ENCODE measurements around the gene LRRC2.

Gene LRRC2

DNA sequence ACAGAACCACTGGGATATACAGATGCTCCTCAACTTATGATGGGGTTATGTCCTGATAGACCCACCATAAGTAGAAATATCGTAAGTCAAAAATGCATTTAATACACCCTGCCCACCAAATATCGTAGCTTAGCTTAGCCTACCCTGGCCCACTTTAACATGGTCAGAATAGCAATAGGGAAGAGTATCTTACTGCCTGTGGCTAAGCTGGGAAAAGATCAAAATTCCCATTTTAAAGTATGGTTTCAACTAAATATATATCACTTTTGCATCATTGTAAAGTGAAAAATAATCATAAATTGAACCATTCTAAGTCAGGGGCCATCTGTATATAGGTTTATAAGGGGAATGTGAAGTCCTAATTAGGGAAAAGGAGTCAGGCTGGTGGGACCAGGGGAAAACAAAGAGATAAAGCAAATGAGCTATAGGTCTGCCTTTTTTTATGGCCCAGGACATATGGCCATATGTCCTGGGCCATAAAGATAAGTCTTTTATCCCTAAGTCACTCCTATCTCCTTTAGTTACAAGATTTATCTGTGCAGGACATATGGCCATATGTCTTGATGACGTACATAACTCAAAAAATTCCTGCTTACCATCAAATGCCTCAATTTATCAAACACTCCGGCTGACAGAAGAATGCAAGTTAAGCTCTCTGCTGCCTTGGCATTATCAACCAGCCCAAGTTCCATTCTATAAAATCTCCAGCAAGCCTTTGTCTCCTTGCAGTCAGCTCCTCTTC, 57.1 kb downstream of the LRRC2 start:
- DNase-seq (ENCODE audit: insufficient read length, low spot score) (no peak), FAIRE-seq (no peak)
- TF ChIP-seq, protein P1, sequence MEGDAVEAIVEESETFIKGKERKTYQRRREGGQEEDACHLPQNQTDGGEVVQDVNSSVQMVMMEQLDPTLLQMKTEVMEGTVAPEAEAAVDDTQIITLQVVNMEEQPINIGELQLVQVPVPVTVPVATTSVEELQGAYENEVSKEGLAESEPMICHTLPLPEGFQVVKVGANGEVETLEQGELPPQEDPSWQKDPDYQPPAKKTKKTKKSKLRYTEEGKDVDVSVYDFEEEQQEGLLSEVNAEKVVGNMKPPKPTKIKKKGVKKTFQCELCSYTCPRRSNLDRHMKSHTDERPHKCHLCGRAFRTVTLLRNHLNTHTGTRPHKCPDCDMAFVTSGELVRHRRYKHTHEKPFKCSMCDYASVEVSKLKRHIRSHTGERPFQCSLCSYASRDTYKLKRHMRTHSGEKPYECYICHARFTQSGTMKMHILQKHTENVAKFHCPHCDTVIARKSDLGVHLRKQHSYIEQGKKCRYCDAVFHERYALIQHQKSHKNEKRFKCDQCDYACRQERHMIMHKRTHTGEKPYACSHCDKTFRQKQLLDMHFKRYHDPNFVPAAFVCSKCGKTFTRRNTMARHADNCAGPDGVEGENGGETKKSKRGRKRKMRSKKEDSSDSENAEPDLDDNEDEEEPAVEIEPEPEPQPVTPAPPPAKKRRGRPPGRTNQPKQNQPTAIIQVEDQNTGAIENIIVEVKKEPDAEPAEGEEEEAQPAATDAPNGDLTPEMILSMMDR (IDR thresholded peaks at IDR 0.05; ENCODE audit: insufficient read depth, missing control alignments) = no peak

DNA sequence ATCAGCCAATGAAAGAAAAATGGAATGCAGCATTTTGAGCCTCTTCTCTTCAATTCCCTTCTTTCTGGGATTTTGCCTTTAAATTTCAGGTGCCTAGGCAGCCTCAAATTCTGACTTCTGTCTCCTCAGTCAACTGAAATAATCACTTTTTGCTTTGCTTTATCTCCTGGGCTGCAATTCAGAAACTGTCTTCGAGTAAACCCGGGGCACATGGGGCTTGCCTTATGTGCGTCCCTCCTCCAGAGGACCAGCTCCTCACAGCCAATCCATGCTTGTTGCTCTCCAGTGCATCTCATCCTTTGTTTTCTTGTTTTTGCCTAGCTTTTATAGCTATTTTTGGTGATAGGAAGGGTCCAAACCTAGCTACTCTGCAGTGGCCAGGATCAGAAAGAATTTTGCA, 59.6 kb downstream of the LRRC2 start:
- FAIRE-seq (no peak), DNase-seq (ENCODE audit: insufficient read length, low spot score) (no peak)
- TF ChIP-seq, protein P1 (IDR thresholded peaks at IDR 0.05; ENCODE audit: insufficient read depth, missing control alignments) = no peak

- TF ChIP-seq, protein P1 (IDR thresholded peaks at IDR 0.05; ENCODE audit: insufficient read depth, missing control alignments) = no peak
- DNase-seq (ENCODE audit: insufficient read length, low spot score) (no peak), FAIRE-seq (no peak)
Measured at GRCh38 chr3:46505953-46506352, 60.1 kb downstream of the LRRC2 start.

DNA sequence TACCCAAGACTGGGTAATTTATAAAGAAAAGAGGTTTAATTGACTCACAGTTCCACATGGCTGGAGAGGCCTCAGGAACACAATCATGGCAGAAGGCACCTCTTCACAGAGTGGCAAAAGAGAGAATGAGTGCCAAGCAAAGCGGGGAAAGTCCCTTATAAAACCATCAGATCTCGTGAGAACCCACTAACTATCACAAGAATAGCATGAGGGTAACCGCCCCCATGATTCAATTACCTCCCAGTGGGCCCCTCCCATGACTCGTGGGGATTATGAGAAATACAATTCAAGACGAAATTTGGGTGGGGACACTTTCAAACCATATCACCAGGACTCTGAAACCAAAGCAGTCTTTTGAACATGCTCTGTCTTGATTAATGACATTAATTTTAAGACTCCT, 61.3 kb downstream of the LRRC2 start:
- DNase-seq (ENCODE audit: insufficient read length, low spot score) = no peak
- TF ChIP-seq, protein P1 (IDR thresholded peaks at IDR 0.05; ENCODE audit: insufficient read depth, missing control alignments) = no peak
- FAIRE-seq = no peak

DNA sequence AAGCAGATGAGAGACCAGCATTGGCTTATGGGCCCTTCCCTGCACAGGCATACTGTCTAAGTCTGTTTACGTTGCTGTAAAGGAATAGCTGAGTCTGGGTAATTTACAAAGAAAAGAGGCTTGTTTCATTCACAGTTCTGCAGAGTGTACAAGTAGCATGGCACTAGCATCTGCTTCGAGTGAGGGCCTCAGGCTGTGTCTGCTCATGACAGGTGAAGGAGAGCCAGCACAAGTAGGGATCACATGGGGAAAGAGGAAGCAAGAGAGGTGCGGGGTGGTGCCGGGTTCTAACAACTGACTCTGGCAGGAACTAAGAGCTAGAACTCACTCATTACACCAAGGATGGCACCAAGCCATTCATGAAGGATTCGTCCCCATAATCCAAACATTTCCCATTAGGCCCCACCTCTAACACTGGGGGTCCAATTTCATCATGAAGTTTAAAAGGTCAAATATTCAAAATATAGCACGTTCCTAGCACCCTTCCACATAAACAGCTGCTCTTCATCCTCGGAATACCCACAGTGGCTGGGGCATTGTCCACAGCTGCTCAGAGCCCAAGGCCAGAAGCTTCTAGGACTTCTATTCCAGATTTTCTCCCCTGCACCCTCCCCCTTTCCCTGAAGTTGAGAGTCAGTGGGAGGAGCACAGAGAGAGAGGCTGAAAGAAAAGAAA, 62.8 kb downstream of the LRRC2 start:
- no peak for FAIRE-seq
- no peak for DNase-seq (ENCODE audit: insufficient read length, low spot score)
- TF ChIP-seq, protein P1 (IDR thresholded peaks at IDR 0.05; ENCODE audit: insufficient read depth, missing control alignments) = no peak

- no peak for DNase-seq (ENCODE audit: insufficient read length, low spot score)
- no peak for FAIRE-seq
- TF ChIP-seq, protein P1 (IDR thresholded peaks at IDR 0.05; ENCODE audit: insufficient read depth, missing control alignments) = no peak
Measured at GRCh38 chr3:46501702-46502101, 64.4 kb downstream of the LRRC2 start.

Data from D721Med (cell line).